HepG2 (cell line): ENCODE results near the gene GDF15. TPM values are rescaled to one million over a fixed set of nuclear protein-coding genes. Genes with fewer than 3 reads are reported as not detected.

Source experiments
- ETS1 ChIP-seq: sonication (generic); formaldehyde crosslinking; IDR thresholded peaks from 2 replicates; pipeline ENCODE4 v1.4.0; 2020; ENCODE audit warnings: missing genetic modification reagents
- HBP1 ChIP-seq: IDR thresholded peaks from 2 replicates; pipeline ENCODE4 v1.6.1; 2016; ENCODE audit warnings: low read depth, control low read depth
- HDAC6 ChIP-seq: fragments of 200-600 bp; sonication (generic); IDR thresholded peaks from 2 replicates; pipeline ENCODE4 v1.7.0; 2017; ENCODE audit warnings: mild to moderate bottlenecking, antibody characterized with exemption, low read length, low read depth
- KMT2B ChIP-seq: IDR thresholded peaks from 2 replicates; pipeline ENCODE4 v1.6.1; 2016; ENCODE audit warnings: missing genetic modification reagents, missing compliant biosample characterization
- NFATC3 ChIP-seq: sonication (generic); formaldehyde crosslinking; IDR thresholded peaks from 2 replicates; pipeline ENCODE4 v1.5.1; 2020; ENCODE audit warnings: mild to moderate bottlenecking, missing genetic modification reagents
- PRDM10 ChIP-seq: sonication (generic); formaldehyde crosslinking; IDR thresholded peaks from 2 replicates; pipeline ENCODE4 v1.4.0; 2020; ENCODE audit warnings: low read depth, missing genetic modification reagents
- SOX13 ChIP-seq, 3 experiments: fragments of 450-650 bp in 1 of 3; sonication (generic) in 1 of 3; formaldehyde crosslinking in 1 of 3; IDR thresholded peaks in 2 of 3; conservative IDR thresholded peaks in 1 of 3; 2 replicates each; pipeline versions ENCODE4 v1.5.0 to v1.6.1; 2016 to 2020; ENCODE audit warnings: antibody characterized with exemption in 1 of 3, mild to moderate bottlenecking in 1 of 3, missing compliant biosample characterization in 1 of 3, missing genetic modification reagents in 1 of 3, moderate library complexity in 1 of 3
- ZFP36 ChIP-seq: fragments of 150-350 bp; IDR thresholded peaks from 2 replicates; pipeline ENCODE4 v1.6.1; 2018; ENCODE audit warnings: borderline replicate concordance, low read length, low read depth; ENCODE audit not compliant: partially characterized antibody
- ZFP37 ChIP-seq: sonication (generic); formaldehyde crosslinking; IDR thresholded peaks from 2 replicates; pipeline ENCODE4 v1.4.0; 2020; ENCODE audit warnings: missing genetic modification reagents, borderline replicate concordance
- ZNF382 ChIP-seq: sonication (generic); formaldehyde crosslinking; IDR thresholded peaks from 2 replicates; pipeline ENCODE4 v1.5.0; 2020; ENCODE audit warnings: missing genetic modification reagents, mild to moderate bottlenecking, borderline replicate concordance
- ZNF574 ChIP-seq: sonication (generic); formaldehyde crosslinking; IDR thresholded peaks from 2 replicates; pipeline ENCODE4 v1.4.0; 2020; ENCODE audit warnings: missing genetic modification reagents
- ZNF646 ChIP-seq: sonication (generic); formaldehyde crosslinking; IDR thresholded peaks from 2 replicates; pipeline ENCODE4 v1.9.0; 2021; ENCODE audit warnings: mild to moderate bottlenecking, missing genetic modification reagents
- polyA plus RNA-seq, 8 experiments: library from polyadenylated mRNA; depleted of rRNA in 3 of 8; stranded (reverse) in 7 of 8; unstranded in 1 of 8; fragments of >200 nt; fragmentation: Illumina TruSeq in 4 of 8; extraction: Trizol in 4 of 8; gene quantifications; 2 replicates each; pipeline versions ENCODE4 v1.2.1 to v1.2.3, GENCODE V29; 2011 to 2016; ENCODE audit warnings: low read depth in 4 of 8, missing spikeins in 1 of 8, mixed read lengths in 1 of 8; ENCODE audit not compliant: insufficient read depth in 1 of 8
- total RNA-seq, 5 experiments: library from RNA; depleted of rRNA; stranded (reverse); fragments of >200 nt; fragmentation: Illumina TruSeq; extraction: Trizol; gene quantifications; 2 replicates each; pipeline ENCODE4 v1.2.3, GENCODE V29; 2016; ENCODE audit warnings: low read depth in 1 of 5

Gene GDF15
- total and polyA plus RNA-seq, 2 of the 13 experiments (the other 11 are each of a cell fraction or from before 2014, with no cell fraction given) = 146 to 422 TPM

- TF ChIP-seq ETS1 (CRISPR knock-in tag) (no peak), NFATC3 (CRISPR knock-in tag) (no peak), ZNF382 (CRISPR knock-in tag) (no peak), HBP1 (CRISPR knock-in tag) (no peak), PRDM10 (CRISPR knock-in tag) (no peak), KMT2B (CRISPR knock-in tag) (no peak), ZNF574 (no peak; the same call in none of the 2 replicates), HDAC6 (no peak), SOX13 (IDR thresholded peaks at IDR 0.05) (no peak), SOX13 (CRISPR knock-in tag; conservative IDR thresholded peaks at IDR 0.05 in 1 of 2, IDR thresholded peaks at IDR 0.05 in 1 of 2) (no peak), ZFP36 (no peak), ZNF646 (CRISPR knock-in tag) (no peak), ZFP37 (CRISPR knock-in tag) (no peak)
Observed at GRCh38 chr19:18419195-18419698, 33.3 kb downstream of the GDF15 start, which contains the start of gene SSBP4 (continued).
